ENCODE results near the gene CLDN17. TPM values are rescaled to one million over a fixed set of nuclear protein-coding genes. Genes with fewer than 3 reads are reported as not detected.

Gene CLDN17
- total RNA-seq, 1 donor from 2014 or later: not detected

DNA sequence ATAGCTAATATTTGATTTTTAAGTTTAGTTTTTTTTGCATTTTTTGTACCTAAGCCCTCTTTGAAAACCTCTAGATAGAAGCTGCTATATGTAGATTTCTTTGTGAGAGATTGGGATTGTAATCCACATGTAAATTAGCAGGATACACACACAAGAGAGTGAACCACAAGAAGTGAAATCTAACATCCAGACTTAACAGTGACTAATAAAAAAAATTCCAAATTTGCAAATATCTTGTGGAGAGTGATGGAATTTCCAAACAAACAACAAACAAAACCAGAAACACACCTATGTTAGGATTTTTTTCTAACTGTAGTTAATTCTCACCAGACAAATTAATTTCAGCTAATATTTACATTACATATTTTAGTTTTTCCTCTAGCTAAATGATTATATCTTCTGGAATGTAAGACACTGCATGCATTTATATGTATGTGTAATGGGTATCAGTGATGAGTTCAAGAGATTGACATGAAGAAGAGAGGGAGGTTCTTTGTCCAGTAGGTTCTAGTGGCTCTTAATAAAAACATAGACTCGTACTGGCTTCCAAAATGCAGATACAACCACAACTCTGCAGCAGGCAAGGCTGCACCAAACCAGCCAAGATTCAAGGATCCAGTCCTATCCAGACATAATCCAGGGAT is 12.8 kb downstream of the CLDN17 start:
- no peak for DNase-seq (ENCODE audit: low read depth, low spot score)
- peaks cover 8% of the 10 kb centered on the region for H3K27me3 Mint-ChIP-seq (ENCODE audit: low read depth)
- H3K36me3 Mint-ChIP-seq (ENCODE audit: low read depth): no peaks in the 10 kb centered on the region
- TF ChIP-seq, protein P1, sequence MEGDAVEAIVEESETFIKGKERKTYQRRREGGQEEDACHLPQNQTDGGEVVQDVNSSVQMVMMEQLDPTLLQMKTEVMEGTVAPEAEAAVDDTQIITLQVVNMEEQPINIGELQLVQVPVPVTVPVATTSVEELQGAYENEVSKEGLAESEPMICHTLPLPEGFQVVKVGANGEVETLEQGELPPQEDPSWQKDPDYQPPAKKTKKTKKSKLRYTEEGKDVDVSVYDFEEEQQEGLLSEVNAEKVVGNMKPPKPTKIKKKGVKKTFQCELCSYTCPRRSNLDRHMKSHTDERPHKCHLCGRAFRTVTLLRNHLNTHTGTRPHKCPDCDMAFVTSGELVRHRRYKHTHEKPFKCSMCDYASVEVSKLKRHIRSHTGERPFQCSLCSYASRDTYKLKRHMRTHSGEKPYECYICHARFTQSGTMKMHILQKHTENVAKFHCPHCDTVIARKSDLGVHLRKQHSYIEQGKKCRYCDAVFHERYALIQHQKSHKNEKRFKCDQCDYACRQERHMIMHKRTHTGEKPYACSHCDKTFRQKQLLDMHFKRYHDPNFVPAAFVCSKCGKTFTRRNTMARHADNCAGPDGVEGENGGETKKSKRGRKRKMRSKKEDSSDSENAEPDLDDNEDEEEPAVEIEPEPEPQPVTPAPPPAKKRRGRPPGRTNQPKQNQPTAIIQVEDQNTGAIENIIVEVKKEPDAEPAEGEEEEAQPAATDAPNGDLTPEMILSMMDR (conservative IDR thresholded peaks at IDR 0.05): no peak
- H3K4me1 Mint-ChIP-seq: no peaks in the 10 kb centered on the region
- no peak overlapping the region for H3K4me3 Mint-ChIP-seq
- no peak overlapping the region for H3K27ac Mint-ChIP-seq (ENCODE audit: unreplicated experiment)
- peaks cover 4% of the 10 kb centered on the region for H3K9me3 Mint-ChIP-seq

DNA sequence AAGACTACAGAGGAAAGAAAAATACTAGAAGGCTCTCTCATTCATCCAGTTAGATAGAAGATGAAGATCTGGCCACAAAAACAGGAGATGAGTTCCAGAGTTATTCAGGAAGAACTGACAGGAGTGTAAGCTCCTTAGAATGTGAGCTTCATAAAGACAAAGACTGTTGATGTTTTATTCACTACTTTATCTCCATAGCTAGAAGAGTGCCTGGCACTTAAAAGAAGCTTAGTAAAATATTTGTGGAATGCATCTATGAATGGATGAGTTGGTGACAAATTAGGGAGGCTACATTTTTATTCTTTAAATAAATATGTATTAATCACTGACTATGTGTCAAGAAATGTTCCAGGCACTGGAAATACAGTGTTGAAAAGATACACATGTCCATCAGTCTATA is 13.8 kb downstream of the CLDN17 start:
- Mint-ChIP-seq H3K4me1 (no peaks in the 10 kb centered on the region), H3K9me3 (peaks cover 4% of the 10 kb centered on the region), H3K27ac (ENCODE audit: unreplicated experiment) (no peak overlapping the region), H3K36me3 (ENCODE audit: low read depth) (no peaks in the 10 kb centered on the region), H3K4me3 (no peak overlapping the region), H3K27me3 (ENCODE audit: low read depth) (peaks cover 8% of the 10 kb centered on the region)
- TF ChIP-seq, protein P1 (conservative IDR thresholded peaks at IDR 0.05): no peak
- no peak for DNase-seq (ENCODE audit: low read depth, low spot score)

DNA sequence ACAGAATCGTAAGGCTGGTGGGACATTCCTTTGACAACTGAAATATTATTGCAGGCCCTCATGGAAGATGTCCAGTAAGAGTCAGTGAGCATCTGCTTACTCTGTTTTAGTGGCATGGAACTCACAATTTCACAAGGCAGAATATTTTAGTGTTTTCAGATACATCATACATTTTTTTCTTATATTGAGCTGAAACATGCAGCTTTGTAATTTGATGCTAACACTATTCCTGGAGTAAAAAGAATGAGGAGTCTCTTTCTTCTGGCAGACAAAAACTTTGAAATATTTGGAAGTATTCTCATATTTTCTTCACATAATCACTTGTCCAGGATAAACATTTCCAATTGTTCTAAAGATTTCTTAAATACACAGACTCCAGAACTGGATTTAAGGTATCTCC is 17.7 kb downstream of the CLDN17 start:
- H3K36me3 Mint-ChIP-seq (ENCODE audit: low read depth): no peaks in the 10 kb centered on the region
- no peak overlapping the region for H3K4me3 Mint-ChIP-seq
- H3K27me3 Mint-ChIP-seq (ENCODE audit: low read depth): peaks cover 6% of the 10 kb centered on the region
- H3K27ac Mint-ChIP-seq (ENCODE audit: unreplicated experiment): no peak overlapping the region
- H3K9me3 Mint-ChIP-seq: peaks cover 3% of the 10 kb centered on the region
- TF ChIP-seq, protein P1 (conservative IDR thresholded peaks at IDR 0.05): no peak
- DNase-seq (ENCODE audit: low read depth, low spot score): no peak
- no peaks in the 10 kb centered on the region for H3K4me1 Mint-ChIP-seq

DNA sequence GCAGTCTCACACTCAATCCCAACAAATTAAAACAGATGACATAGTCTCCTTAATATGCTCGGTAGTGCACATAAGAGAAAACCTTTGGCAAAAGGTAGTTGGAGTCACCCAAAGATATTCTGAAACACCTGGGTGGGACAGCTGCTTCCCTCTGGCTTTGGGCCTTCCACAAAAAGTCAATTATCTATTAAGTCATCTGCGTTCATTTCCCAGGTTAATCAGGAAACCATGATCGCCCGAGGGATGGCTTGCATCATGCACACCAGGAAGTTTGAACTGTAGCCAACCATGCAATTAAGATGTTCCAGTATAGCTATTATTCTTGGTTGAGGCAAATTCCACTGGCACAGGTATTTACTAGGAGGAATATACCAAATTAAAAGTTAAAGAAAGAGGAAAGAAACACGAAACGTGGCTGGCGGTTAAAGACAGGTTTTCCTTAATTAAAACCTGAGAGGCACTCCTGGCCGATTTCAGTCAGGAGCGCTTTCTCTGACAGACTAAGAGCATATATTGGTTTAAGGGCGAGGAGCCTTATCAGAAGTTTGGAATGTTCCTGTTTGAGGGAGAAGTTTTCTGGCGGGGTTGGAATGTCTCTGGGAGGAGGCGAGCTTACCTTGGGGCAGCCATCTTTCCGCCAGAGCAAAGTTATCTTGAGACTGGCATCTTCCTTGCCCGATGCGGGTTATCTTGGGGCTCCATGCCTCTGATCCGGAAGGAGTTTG is 19.9 kb downstream of the CLDN17 start:
- H3K4me1 Mint-ChIP-seq: no peaks in the 10 kb centered on the region

DNA sequence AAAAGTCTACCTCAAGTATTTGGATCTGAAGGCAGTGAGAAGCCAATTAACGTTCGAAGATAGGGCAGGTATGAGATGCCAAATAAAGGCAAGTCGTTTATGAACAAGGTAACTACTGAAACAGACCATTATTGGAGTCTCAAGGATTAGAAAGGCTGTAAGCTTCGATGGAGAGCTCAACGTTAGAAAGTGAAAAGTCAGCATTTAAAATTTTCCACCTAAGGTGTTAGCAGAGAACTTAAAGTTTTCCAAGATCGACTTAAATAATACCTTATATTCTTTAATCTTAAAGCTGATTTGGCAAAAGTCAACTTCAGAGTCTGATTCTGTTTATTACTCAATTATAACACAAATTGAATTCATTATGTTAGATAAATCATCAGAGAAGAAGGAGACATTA is 28.1 kb downstream of the CLDN17 start:
- TF ChIP-seq, protein P1 (conservative IDR thresholded peaks at IDR 0.05): no peak
- H3K36me3 Mint-ChIP-seq (ENCODE audit: low read depth): no peaks in the 10 kb centered on the region
- peaks cover 4% of the 10 kb centered on the region for H3K9me3 Mint-ChIP-seq
- no peak for DNase-seq (ENCODE audit: low read depth, low spot score)
- H3K27me3 Mint-ChIP-seq (ENCODE audit: low read depth): no peaks in the 10 kb centered on the region
- no peaks in the 10 kb centered on the region for H3K4me1 Mint-ChIP-seq
- H3K27ac Mint-ChIP-seq (ENCODE audit: unreplicated experiment): no peak overlapping the region
- no peak overlapping the region for H3K4me3 Mint-ChIP-seq

More for the DNA sequence above, 19.9 kb downstream of the CLDN17 start:
- TF ChIP-seq, protein P1 (conservative IDR thresholded peaks at IDR 0.05): no peak
- Mint-ChIP-seq H3K27me3 (ENCODE audit: low read depth) (no peaks in the 10 kb centered on the region), H3K27ac (ENCODE audit: unreplicated experiment) (no peak overlapping the region), H3K9me3 (peaks cover 6% of the 10 kb centered on the region), H3K36me3 (ENCODE audit: low read depth) (no peaks in the 10 kb centered on the region), H3K4me3 (no peak overlapping the region)
- no peak for DNase-seq (ENCODE audit: low read depth, low spot score)
